ENCODE results near the gene SIM2.
A peak's percentile ranks its signal among the peaks of the same experiment; 100 is the strongest.

The SIM2 gene

GRCh38 chr21:36769051-36769839, 70.3 kb downstream of the SIM2 start:
- no peak for DNase-seq

- peak; percentile 87 for DNase-seq
These were observed 74.2 kb downstream of the SIM2 start for GRCh38 chr21:36773117-36773516.

GRCh38 chr21:36773995-36774394, 75.1 kb downstream of the SIM2 start:
- no peak for DNase-seq

- DNase-seq: no peak
These were observed 78.2 kb downstream of the SIM2 start for GRCh38 chr21:36776981-36777617.

GRCh38 chr21:36780861-36781260, 81.9 kb downstream of the SIM2 start:
- no peak for DNase-seq

- peak; percentile 90 for DNase-seq
These were observed 84.9 kb downstream of the SIM2 start for GRCh38 chr21:36783612-36784374.

GRCh38 chr21:36784947-36785346, 86.0 kb downstream of the SIM2 start:
- DNase-seq: no peak

- no peak for DNase-seq
These were observed 86.7 kb downstream of the SIM2 start for GRCh38 chr21:36785615-36786014.

GRCh38 chr21:36786186-36786585, 87.3 kb downstream of the SIM2 start:
- no peak for DNase-seq

GRCh38 chr21:36788120-36788638, 89.3 kb downstream of the SIM2 start:
- no peak for DNase-seq

GRCh38 chr21:36790616-36791015, 91.7 kb downstream of the SIM2 start:
- DNase-seq: no peak

GRCh38 chr21:36791180-36791579, 92.3 kb downstream of the SIM2 start:
- no peak for DNase-seq

- DNase-seq: no peak
These were observed 93.0 kb downstream of the SIM2 start for GRCh38 chr21:36791695-36792470.

GRCh38 chr21:36792505-36792967, 93.6 kb downstream of the SIM2 start:
- no peak for DNase-seq

- no peak for DNase-seq
These were observed 97.2 kb downstream of the SIM2 start for GRCh38 chr21:36796070-36796469.

- no peak for DNase-seq
These were observed 99.6 kb downstream of the SIM2 start for GRCh38 chr21:36798491-36798890.

All from NCI-H226 (cell line).